CD8-positive, alpha-beta memory T cell (primary cell): ENCODE results near the gene HSPA4L. TPM values are rescaled to one million over a fixed set of nuclear protein-coding genes. Genes with fewer than 3 reads are reported as not detected.

ENCODE experiments used
- CTCF ChIA-PET: fragments of 350-600 bp; sonication (Branson Sonifier 250); formaldehyde crosslinking; loops from one replicate; lab custom pipeline; 2021; ENCODE audit warnings: antibody characterized with exemption; lab: Charles Lee
- POLR2A ChIA-PET: fragments of 350-600 bp; sonication (Branson Sonifier 250); formaldehyde crosslinking; loops from one replicate; lab custom pipeline; 2021; ENCODE audit warnings: antibody characterized with exemption; lab: Charles Lee
- DNase-seq, 5 donors: peaks; one replicate each; pipeline versions ENCODE4 v3.0.0 to v3.0.0-alpha.2; 2020 to 2022; ENCODE audit warnings: mixed read lengths in 1 of 5
- H3K27ac ChIP-seq: one replicate; pipeline ENCODE4 v1.7.0; 2013; ENCODE audit warnings: low read depth, mild to moderate bottlenecking, low read length, moderate library complexity
- H3K27me3 ChIP-seq: 2 replicates; pipeline ENCODE4 v1.7.0; 2013; ENCODE audit warnings: low read length, mild to moderate bottlenecking; ENCODE audit not compliant: insufficient read depth, poor library complexity, severe bottlenecking
- H3K36me3 ChIP-seq: 2 replicates; pipeline ENCODE4 v1.7.0; 2013; ENCODE audit warnings: mild to moderate bottlenecking, low read length, moderate library complexity; ENCODE audit not compliant: insufficient read depth
- H3K4me1 ChIP-seq: 2 replicates; pipeline ENCODE4 v1.7.0; 2013; ENCODE audit warnings: mild to moderate bottlenecking, low read length, moderate library complexity; ENCODE audit not compliant: insufficient read depth
- H3K4me3 ChIP-seq: 2 replicates; pipeline ENCODE4 v1.7.0; 2013; ENCODE audit warnings: mild to moderate bottlenecking, low read length
- H3K9me3 ChIP-seq: 2 replicates; pipeline ENCODE4 v1.7.0; 2013; ENCODE audit warnings: mild to moderate bottlenecking, low read length
- H3K27ac Mint-ChIP-seq, 8 donors: one replicate each; pipeline ENCODE4 v1.8.0; 2020 to 2021; ENCODE audit warnings: mixed read lengths in 8 of 8, mild to moderate bottlenecking in 6 of 8, inconsistent platforms in 3 of 8, moderate library complexity in 3 of 8
- H3K27me3 Mint-ChIP-seq, 2 donors: one replicate each; pipeline ENCODE4 v1.8.0; 2020 to 2021; ENCODE audit warnings: mixed read lengths in 2 of 2, mild to moderate bottlenecking in 1 of 2, moderate library complexity in 1 of 2
- H3K36me3 Mint-ChIP-seq, 3 donors: one replicate each; pipeline ENCODE4 v1.8.0; 2020 to 2021; ENCODE audit warnings: mixed read lengths in 3 of 3, inconsistent platforms in 1 of 3, mild to moderate bottlenecking in 1 of 3
- H3K4me1 Mint-ChIP-seq, 3 donors: one replicate each; pipeline ENCODE4 v1.8.0; 2020 to 2021; ENCODE audit warnings: mixed read lengths in 3 of 3, inconsistent platforms in 1 of 3, mild to moderate bottlenecking in 1 of 3
- H3K4me3 Mint-ChIP-seq, 7 donors: one replicate each; pipeline ENCODE4 v1.8.0; 2020 to 2021; ENCODE audit warnings: mixed read lengths in 7 of 7, mild to moderate bottlenecking in 6 of 7, moderate library complexity in 4 of 7, inconsistent platforms in 2 of 7
- H3K9me3 Mint-ChIP-seq, 5 donors: one replicate each; pipeline ENCODE4 v1.8.0; 2020 to 2022; ENCODE audit warnings: mixed read lengths in 5 of 5, mild to moderate bottlenecking in 3 of 5, moderate library complexity in 2 of 5, inconsistent platforms in 1 of 5
- polyA plus RNA-seq: library from polyadenylated mRNA; unstranded; fragments of 300-500 nt; fragmentation: Illumina TruSeq; gene quantifications from one replicate; pipeline ENCODE4 v1.2.3, GENCODE V29; 2021
- total RNA-seq, 2 experiments: library from RNA; stranded (reverse); gene quantifications; one replicate each; pipeline ENCODE4 v1.2.3, GENCODE V29; 2021

The HSPA4L gene
- total and polyA plus RNA-seq, 3 experiments from 2014 or later: 0.50 to 0.55 TPM; not detected in 1

DNA sequence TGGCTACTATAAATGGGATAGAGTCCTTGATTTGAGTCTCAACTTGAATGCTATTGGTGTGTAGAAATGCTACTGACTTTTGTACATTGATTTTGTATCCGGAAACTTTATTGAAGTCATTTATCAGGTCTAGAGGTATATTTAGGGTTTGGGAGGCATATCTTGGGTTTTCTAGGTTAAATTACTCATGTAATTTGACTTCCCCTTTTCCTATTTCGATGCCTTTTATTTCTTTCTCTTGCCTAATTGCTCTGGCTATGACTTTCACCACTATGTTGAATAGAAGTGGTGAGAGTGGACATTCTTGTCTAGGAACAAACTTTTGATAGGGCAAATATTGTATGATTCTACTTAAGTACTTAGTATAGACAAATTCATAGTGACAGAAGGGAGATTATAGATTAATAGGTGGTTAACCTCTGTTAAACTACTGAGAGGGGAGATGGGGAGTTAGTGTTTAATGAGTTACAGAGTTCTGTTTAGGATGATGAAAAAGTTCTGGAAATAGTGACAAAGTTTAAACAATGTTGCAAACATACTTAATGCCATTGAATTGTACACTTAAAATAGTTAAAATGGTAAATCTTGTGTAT is 22.8 kb upstream of the HSPA4L start:
- Histone ChIP-seq H3K27me3 (no peaks in the 10 kb centered on the region), H3K4me1 (no peaks in the 10 kb centered on the region), H3K4me3 (no peak overlapping the region), H3K9me3 (no peaks in the 10 kb centered on the region), H3K27ac (no peak overlapping the region), H3K36me3 (no peaks in the 10 kb centered on the region)
- CTCF ChIA-PET: no interaction called here
- Mint-ChIP-seq H3K9me3 (peaks cover 0 to 2% (median 0%) of the 10 kb centered on the region in 5 donors), H3K27ac (peak overlapping the region in 1 of 8 donors; percentile 11), H3K4me3 (no peak overlapping the region), H3K4me1 (no peaks in the 10 kb centered on the region), H3K36me3 (no peaks in the 10 kb centered on the region), H3K27me3 (peaks cover 3 to 5% of the 10 kb centered on the region in 2 donors)
- no peak for DNase-seq
- POLR2A ChIA-PET: no interaction called here

DNA sequence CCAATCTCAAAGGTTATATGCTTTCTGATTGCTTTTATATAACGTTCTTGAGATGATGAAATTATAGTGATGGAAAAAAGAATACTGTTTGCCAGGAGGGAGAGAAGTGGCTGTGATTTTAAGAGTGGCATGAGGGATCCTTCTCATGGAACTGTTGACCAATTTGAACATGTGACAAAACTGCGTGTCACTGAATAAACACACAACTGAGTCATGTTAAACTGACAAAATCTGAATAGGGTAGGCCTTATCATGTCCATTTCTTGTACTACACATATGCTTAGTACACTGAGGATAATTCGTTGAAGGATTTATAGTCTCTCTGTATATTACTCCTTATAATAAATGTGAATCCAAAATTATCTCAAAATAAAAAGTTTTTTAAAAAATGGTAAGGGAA is 22.2 kb upstream of the HSPA4L start:
- CTCF ChIA-PET: no interaction called here
- H3K4me1 Mint-ChIP-seq: no peaks in the 10 kb centered on the region

GRCh38 chr4:127771535-127772275 is 10.4 kb upstream of the HSPA4L start:
- H3K9me3 Mint-ChIP-seq: no peaks in the 10 kb centered on the region
- DNase-seq: no peak
- Histone ChIP-seq H3K9me3 (no peaks in the 10 kb centered on the region), H3K4me1 (no peaks in the 10 kb centered on the region), H3K27me3 (no peaks in the 10 kb centered on the region), H3K36me3 (no peaks in the 10 kb centered on the region), H3K4me3 (no peak overlapping the region), H3K27ac (no peak overlapping the region)
- ChIA-PET CTCF (no interaction called here), POLR2A (no interaction called here)
- no peaks in the 10 kb centered on the region for H3K36me3 Mint-ChIP-seq
- peaks cover 8 to 49% of the 10 kb centered on the region in 2 donors for H3K27me3 Mint-ChIP-seq
- H3K4me3 Mint-ChIP-seq: no peak overlapping the region
- no peak overlapping the region for H3K27ac Mint-ChIP-seq
- no peaks in the 10 kb centered on the region for H3K4me1 Mint-ChIP-seq

More for the DNA sequence above, 22.2 kb upstream of the HSPA4L start:
- Mint-ChIP-seq H3K4me3 (no peak overlapping the region), H3K9me3 (peaks cover 0 to 2% (median 0%) of the 10 kb centered on the region in 5 donors), H3K27me3 (peaks cover 4 to 8% of the 10 kb centered on the region in 2 donors), H3K27ac (no peak overlapping the region), H3K36me3 (no peaks in the 10 kb centered on the region)
- Histone ChIP-seq H3K36me3 (no peaks in the 10 kb centered on the region), H3K27me3 (no peaks in the 10 kb centered on the region), H3K4me1 (no peaks in the 10 kb centered on the region), H3K27ac (no peak overlapping the region), H3K4me3 (no peak overlapping the region), H3K9me3 (no peaks in the 10 kb centered on the region)
- DNase-seq: no peak
- POLR2A ChIA-PET: no interaction called here

DNA sequence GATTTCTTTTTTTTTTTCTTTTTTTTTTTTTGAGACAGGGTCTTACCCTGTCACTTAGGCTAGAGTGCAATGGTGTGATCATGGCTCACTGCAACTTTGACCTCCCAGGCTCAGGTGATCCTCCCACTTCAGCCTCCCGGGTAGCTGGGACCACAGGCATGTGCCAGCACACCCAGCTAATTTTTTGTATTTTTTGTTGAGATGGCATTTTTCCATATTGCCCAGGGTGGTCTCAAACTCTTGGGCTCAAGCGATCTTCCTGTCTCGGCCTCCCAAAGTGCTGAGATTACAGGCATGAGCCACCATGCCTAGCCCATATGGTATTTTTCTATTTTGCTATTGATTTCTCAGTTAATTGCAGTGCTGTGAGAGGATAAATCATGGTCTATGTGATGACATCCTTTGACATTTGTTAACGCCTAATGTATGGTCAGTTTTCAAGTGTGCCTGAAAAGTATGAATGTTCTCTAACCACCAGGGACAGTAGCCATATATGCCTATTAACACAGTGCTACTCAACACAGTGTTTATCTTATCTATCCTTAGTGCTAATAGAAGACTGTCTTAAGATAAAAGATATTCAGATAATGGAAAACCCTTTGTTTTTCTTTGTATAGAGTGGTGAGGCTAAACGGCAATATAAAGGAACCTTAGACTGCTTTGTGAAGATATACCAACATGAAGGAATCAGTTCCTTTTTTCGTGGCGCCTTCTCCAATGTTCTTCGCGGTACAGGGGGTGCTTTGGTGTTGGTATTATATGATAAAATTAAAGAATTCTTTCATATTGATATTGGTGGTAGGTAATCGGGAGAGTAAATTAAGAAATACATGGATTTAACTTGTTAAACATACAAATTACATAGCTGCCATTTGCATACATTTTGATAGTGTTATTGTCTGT is 9.1 kb upstream of the HSPA4L start:
- Histone ChIP-seq H3K4me3 (no peak overlapping the region), H3K27ac (no peak overlapping the region), H3K27me3 (no peaks in the 10 kb centered on the region), H3K9me3 (no peaks in the 10 kb centered on the region), H3K36me3 (no peaks in the 10 kb centered on the region), H3K4me1 (no peaks in the 10 kb centered on the region)
- Mint-ChIP-seq H3K27me3 (peaks cover 17 to 59% of the 10 kb centered on the region in 2 donors), H3K9me3 (peaks cover 0 to 2% (median 0%) of the 10 kb centered on the region in 5 donors), H3K4me1 (no peaks in the 10 kb centered on the region), H3K27ac (peak overlapping the region in 1 of 8 donors; percentile 32), H3K36me3 (no peaks in the 10 kb centered on the region), H3K4me3 (no peak overlapping the region)
- ChIA-PET CTCF (no interaction called here), POLR2A (no interaction called here)
- no peak for DNase-seq

GRCh38 chr4:127775843-127776242 is 6.3 kb upstream of the HSPA4L start:
- ChIA-PET CTCF (no interaction called here), POLR2A (no interaction called here)
- Mint-ChIP-seq H3K4me1 (peaks cover 0 to 1% (median under 1%) of the 10 kb centered on the region in 3 donors), H3K27me3 (peaks cover 30 to 77% of the 10 kb centered on the region in 2 donors), H3K9me3 (peaks cover 0 to 2% (median 0%) of the 10 kb centered on the region in 5 donors), H3K27ac (no peak overlapping the region), H3K36me3 (no peaks in the 10 kb centered on the region), H3K4me3 (no peak overlapping the region)
- H3K9me3 ChIP-seq: no peaks in the 10 kb centered on the region
- H3K4me1 ChIP-seq: no peaks in the 10 kb centered on the region
- no peak overlapping the region for H3K4me3 ChIP-seq
- H3K27me3 ChIP-seq: peaks cover 10% of the 10 kb centered on the region
- no peaks in the 10 kb centered on the region for H3K36me3 ChIP-seq
- H3K27ac ChIP-seq: no peak overlapping the region
- no peak for DNase-seq

- no peak overlapping the region for H3K27ac Mint-ChIP-seq
- ChIA-PET CTCF (no interaction called here), POLR2A (no interaction called here)
- peaks cover 5 to 8% (median 7%) of the 10 kb centered on the region in 3 donors for H3K4me1 Mint-ChIP-seq
- no peak for DNase-seq
- H3K4me1 ChIP-seq: no peaks in the 10 kb centered on the region
- peaks cover 31 to 79% of the 10 kb centered on the region in 2 donors for H3K27me3 Mint-ChIP-seq
- no peaks in the 10 kb centered on the region for H3K36me3 Mint-ChIP-seq
- H3K27ac ChIP-seq: no peak overlapping the region
- H3K9me3 ChIP-seq: no peaks in the 10 kb centered on the region
- peaks cover 0 to 2% (median 0%) of the 10 kb centered on the region in 5 donors for H3K9me3 Mint-ChIP-seq
- H3K27me3 ChIP-seq: peaks cover 17% of the 10 kb centered on the region
- no peak overlapping the region for H3K4me3 Mint-ChIP-seq
- H3K4me3 ChIP-seq: no peak overlapping the region
- no peaks in the 10 kb centered on the region for H3K36me3 ChIP-seq
These were observed 5.5 kb upstream of the HSPA4L start for GRCh38 chr4:127776620-127777019.

DNA sequence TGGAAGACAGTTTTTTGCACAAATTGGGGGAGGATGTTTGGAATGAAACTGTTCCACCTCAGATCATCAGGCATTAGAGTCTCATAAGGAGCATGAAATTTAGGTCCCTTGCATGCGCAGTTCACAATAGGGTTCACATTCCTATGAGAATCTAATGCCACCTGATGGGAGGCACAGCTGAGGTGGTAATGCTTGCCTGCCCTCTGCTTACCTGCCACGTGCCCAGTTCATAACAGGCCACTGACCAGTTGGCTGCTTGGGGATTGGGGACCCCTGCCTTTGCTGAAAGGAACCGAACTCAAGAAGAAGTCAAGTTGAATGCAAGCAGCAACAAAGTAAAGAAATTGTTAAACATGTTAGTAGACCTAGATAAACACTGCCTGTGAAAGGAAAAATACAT is 4.6 kb upstream of the HSPA4L start:
- H3K27ac Mint-ChIP-seq: no peak overlapping the region
- H3K4me3 Mint-ChIP-seq: no peak overlapping the region
- peaks cover 0 to 2% (median 0%) of the 10 kb centered on the region in 5 donors for H3K9me3 Mint-ChIP-seq
- Histone ChIP-seq H3K27ac (no peak overlapping the region), H3K9me3 (no peaks in the 10 kb centered on the region), H3K4me3 (no peak overlapping the region), H3K27me3 (peaks cover 25% of the 10 kb centered on the region), H3K36me3 (no peaks in the 10 kb centered on the region), H3K4me1 (peaks cover 2% of the 10 kb centered on the region)
- H3K4me1 Mint-ChIP-seq: peaks cover 8 to 11% (median 9%) of the 10 kb centered on the region in 3 donors
- no peaks in the 10 kb centered on the region for H3K36me3 Mint-ChIP-seq
- POLR2A ChIA-PET: no interaction called here
- H3K27me3 Mint-ChIP-seq: peaks cover 34 to 77% of the 10 kb centered on the region in 2 donors
- no peak for DNase-seq
- CTCF ChIA-PET: no interaction called here
